Brain (organoid and tissue), 1 donor: Measurements from ENCODE around the gene MYH8. TPM values are rescaled to one million over a fixed set of nuclear protein-coding genes. Genes with fewer than 3 reads are reported as not detected.

ENCODE experiments used
- polyA plus RNA-seq: library from polyadenylated mRNA; stranded (reverse); fragments of 350-450 nt; fragmentation: Illumina TruSeq; extraction: RNeasy Lipid Tissue Mini Kit (QIAGEN cat#74804); gene quantifications from one replicate; pipeline ENCODE4 v1.2.3, GENCODE V29; 2015; ENCODE audit warnings: low read depth, low replicate concordance; ENCODE audit not compliant: insufficient read depth

MYH8 gene
- polyA plus RNA-seq, 1 donor from 2014 or later: not detected

Other genes starting within 250 kb of the MYH8 start
- 60.2 TPM for gene GAS7, start 223.3 kb downstream of the MYH8 start, polyA plus RNA-seq
- not detected for gene MYH13, start 48.9 kb downstream of the MYH8 start, polyA plus RNA-seq
- not detected for gene MYH4, start 47.6 kb upstream of the MYH8 start, polyA plus RNA-seq
- not detected for gene MYH1, start 96.6 kb upstream of the MYH8 start, polyA plus RNA-seq
- not detected for gene MYH2, start 127.7 kb upstream of the MYH8 start, polyA plus RNA-seq
- 0.36 TPM for gene MYH3, start 235.4 kb upstream of the MYH8 start, polyA plus RNA-seq